H9 (cell line): ENCODE data around the gene GBA2. TPM values are rescaled to one million over a fixed set of nuclear protein-coding genes. Genes with fewer than 3 reads are reported as not detected.

Experiments
- DNase-seq: peaks from one replicate; pipeline ENCODE4 v3.0.0-alpha.2; 2017
- H2AFZ ChIP-seq: one replicate; pipeline ENCODE4 v1.6.1; 2013; ENCODE audit warnings: mild to moderate bottlenecking, low read length, control low read depth, moderate library complexity
- H2AK5ac ChIP-seq: 2 replicates; pipeline ENCODE4 v1.6.1; 2013; ENCODE audit warnings: low read length, control low read depth, mixed read lengths; ENCODE audit not compliant: insufficient read length
- H2BK120ac ChIP-seq: one replicate; pipeline ENCODE4 v1.6.1; 2013; ENCODE audit warnings: low read depth, mild to moderate bottlenecking, low read length, control low read depth, inconsistent platforms; ENCODE audit not compliant: poor library complexity, severe bottlenecking
- H2BK12ac ChIP-seq: 2 replicates; pipeline ENCODE4 v1.6.1; 2013; ENCODE audit warnings: low read length, control low read depth, mixed read lengths, low read depth; ENCODE audit not compliant: insufficient read length
- H2BK15ac ChIP-seq: 2 replicates; pipeline ENCODE4 v1.6.1; 2013; ENCODE audit warnings: low read depth, low read length, control low read depth
- H2BK20ac ChIP-seq: one replicate; pipeline ENCODE4 v1.6.1; 2013; ENCODE audit warnings: low read depth, mild to moderate bottlenecking, low read length, control low read depth, inconsistent platforms; ENCODE audit not compliant: poor library complexity, severe bottlenecking
- H2BK5ac ChIP-seq: 2 replicates; pipeline ENCODE4 v1.6.1; 2013; ENCODE audit warnings: low read length, control low read depth, mixed read lengths; ENCODE audit not compliant: insufficient read length
- H3K14ac ChIP-seq: 2 replicates; pipeline ENCODE4 v1.6.1; 2013; ENCODE audit warnings: low read length, control low read depth; ENCODE audit not compliant: insufficient read depth
- H3K18ac ChIP-seq: 2 replicates; pipeline ENCODE4 v1.6.1; 2013; ENCODE audit warnings: low read depth, mild to moderate bottlenecking, mixed read lengths, low read length, control low read depth; ENCODE audit not compliant: insufficient read length
- H3K23ac ChIP-seq: 2 replicates; pipeline ENCODE4 v1.6.1; 2013; ENCODE audit warnings: low read length, control low read depth, mixed read lengths, low read depth; ENCODE audit not compliant: insufficient read length
- H3K23me2 ChIP-seq: 2 replicates; pipeline ENCODE4 v1.6.1; 2013; ENCODE audit warnings: low read depth, mild to moderate bottlenecking, mixed read lengths, low read length, control low read depth; ENCODE audit not compliant: insufficient read length, poor library complexity, severe bottlenecking
- H3K27ac ChIP-seq: 2 replicates; pipeline ENCODE4 v1.5.1; 2013; ENCODE audit warnings: low read length, control low read depth, mixed read lengths, low read depth; ENCODE audit not compliant: insufficient read length
- H3K27me3 ChIP-seq: 2 replicates; pipeline ENCODE4 v1.6.1; 2013; ENCODE audit warnings: low read length, control low read depth, inconsistent platforms; ENCODE audit not compliant: insufficient read depth
- H3K4ac ChIP-seq: 2 replicates; pipeline ENCODE4 v1.6.1; 2013; ENCODE audit warnings: low read depth, mild to moderate bottlenecking, control low read depth, inconsistent platforms, low read length, moderate library complexity
- H3K4me1 ChIP-seq: 2 replicates; pipeline ENCODE4 v1.6.1; 2013; ENCODE audit warnings: low read length, control low read depth, inconsistent platforms; ENCODE audit not compliant: insufficient read depth
- H3K4me2 ChIP-seq: 2 replicates; pipeline ENCODE4 v1.6.1; 2013; ENCODE audit warnings: low read length, control low read depth, mixed read lengths; ENCODE audit not compliant: insufficient read length, insufficient read depth
- H3K56ac ChIP-seq: 2 replicates; pipeline ENCODE4 v1.6.1; 2013; ENCODE audit warnings: low read depth, mild to moderate bottlenecking, mixed read lengths, low read length, control low read depth; ENCODE audit not compliant: insufficient read length
- H3K79me1 ChIP-seq: 2 replicates; pipeline ENCODE4 v1.6.1; 2013; ENCODE audit warnings: low read depth, mild to moderate bottlenecking, moderate library complexity, low read length, control low read depth, inconsistent platforms; ENCODE audit not compliant: insufficient read depth, poor library complexity, severe bottlenecking
- H3K79me2 ChIP-seq: 2 replicates; pipeline ENCODE4 v1.6.1; 2013; ENCODE audit warnings: low read length, control low read depth, inconsistent platforms; ENCODE audit not compliant: insufficient read depth
- H3K9ac ChIP-seq: 2 replicates; pipeline ENCODE4 v1.6.1; 2013; ENCODE audit warnings: low read length, control low read depth, mixed read lengths; ENCODE audit not compliant: insufficient read length; ENCODE audit errors: extremely low read depth
- H3K9me3 ChIP-seq: one replicate; pipeline ENCODE4 v1.6.1; 2013; ENCODE audit warnings: low read depth, low read length, inconsistent platforms; ENCODE audit not compliant: control insufficient read depth
- H3T11ph ChIP-seq: one replicate; pipeline ENCODE4 v1.6.1; 2013; ENCODE audit warnings: mild to moderate bottlenecking, low read length, control low read depth, inconsistent platforms
- H4K20me1 ChIP-seq: one replicate; pipeline ENCODE4 v1.6.1; 2013; ENCODE audit not compliant: control insufficient read depth, insufficient read length, insufficient read depth
- H4K5ac ChIP-seq: 2 replicates; pipeline ENCODE4 v1.6.1; 2013; ENCODE audit warnings: low read depth, mild to moderate bottlenecking, mixed read lengths, low read length, control low read depth; ENCODE audit not compliant: insufficient read length
- H4K8ac ChIP-seq: replicated peaks from 2 replicates; pipeline ENCODE4 v1.6.1; 2013; ENCODE audit warnings: low read length, control low read depth, mixed read lengths, low read depth; ENCODE audit not compliant: insufficient read length
- H4K91ac ChIP-seq: 2 replicates; pipeline ENCODE4 v1.6.1; 2013; ENCODE audit warnings: low read depth, mild to moderate bottlenecking, moderate library complexity, mixed read lengths, low read length, control low read depth; ENCODE audit not compliant: insufficient read length
- H3K27ac Mint-ChIP-seq, 3 experiments: 2 replicates in 2 of 3; 3 replicates in 1 of 3; pipeline ENCODE4 v1.8.0; 2020 to 2021; ENCODE audit warnings: mixed read lengths in 3 of 3, mild to moderate bottlenecking in 1 of 3, moderate library complexity in 1 of 3
- H3K27me3 Mint-ChIP-seq: 2 replicates; pipeline ENCODE4 v1.8.0; 2021; ENCODE audit warnings: low read depth, mild to moderate bottlenecking, moderate library complexity, mixed read lengths
- H3K36me3 Mint-ChIP-seq, 3 experiments: 2 replicates in 2 of 3; 3 replicates in 1 of 3; pipeline ENCODE4 v1.8.0; 2020 to 2021; ENCODE audit warnings: low read depth in 3 of 3, mixed read lengths in 3 of 3; ENCODE audit not compliant: insufficient read depth in 1 of 3
- H3K4me1 Mint-ChIP-seq, 2 experiments: 2 replicates each; pipeline ENCODE4 v1.8.0; 2020; ENCODE audit warnings: mixed read lengths in 2 of 2
- H3K4me3 Mint-ChIP-seq, 2 experiments: 2 replicates in 1 of 2; 3 replicates in 1 of 2; pipeline ENCODE4 v1.8.0; 2020 to 2021; ENCODE audit warnings: mild to moderate bottlenecking in 2 of 2, mixed read lengths in 2 of 2, moderate library complexity in 1 of 2
- H3K9me3 Mint-ChIP-seq, 2 experiments: 2 replicates in 1 of 2; 3 replicates in 1 of 2; pipeline ENCODE4 v1.8.0; 2020; ENCODE audit warnings: mild to moderate bottlenecking in 2 of 2, mixed read lengths in 2 of 2, moderate library complexity in 1 of 2
- CTCF ChIP-seq: fragments of 200-600 bp; sonication (generic); conservative IDR thresholded peaks from 3 replicates; pipeline ENCODE4 v1.8.0; 2021; ENCODE audit warnings: antibody characterized with exemption, mild to moderate bottlenecking
- WGBS: extraction: QIAGEN DNeasy Blood & Tissue Kit; methylation state at CpG from one replicate; pipeline ENCODE4 v1.1.7; 2013; ENCODE audit warnings: missing lambda C conversion rate, low lambda C conversion rate, mixed read lengths; ENCODE audit not compliant: insufficient read length; ENCODE audit errors: extremely low coverage; 5-methylcytosine and 5-hydroxymethylcytosine counted together
- total RNA-seq: library from RNA; stranded (reverse); gene quantifications from 2 replicates; pipeline ENCODE4 v1.2.1, GENCODE V29; 2021

Gene GBA2
- total RNA-seq, 1 experiment from 2014 or later = 103 TPM

- Histone ChIP-seq H2BK20ac (no peak overlapping the region), H3K79me2 (no peaks in the 10 kb centered on the region), H2BK5ac (no peak overlapping the region), H3K14ac (no peak overlapping the region), H3K27me3 (no peaks in the 10 kb centered on the region), H3K9me3 (no peaks in the 10 kb centered on the region), H4K20me1 (no peaks in the 10 kb centered on the region), H4K91ac (no peak overlapping the region), H2BK12ac (no peak overlapping the region), H3K27ac (no peak overlapping the region), H3K23ac (no peak overlapping the region), H3T11ph (no peak overlapping the region), H3K56ac (no peak overlapping the region), H2BK15ac (no peak overlapping the region), H3K4me2 (no peak overlapping the region), H4K5ac (no peak overlapping the region), H2BK120ac (no peak overlapping the region), H3K4me1 (no peaks in the 10 kb centered on the region), H3K18ac (no peak overlapping the region), H2AK5ac (no peak overlapping the region), H3K9ac (no peak overlapping the region), H3K4ac (no peak overlapping the region), H3K79me1 (no peaks in the 10 kb centered on the region), H4K8ac (no peak overlapping the region), H3K23me2 (no peaks in the 10 kb centered on the region), H2AFZ (no peak overlapping the region)
- Mint-ChIP-seq H3K27ac (no peak overlapping the region; a peak in 1 of 7 replicates), H3K36me3 (peaks cover 18 to 72% (median 59%) of the 10 kb centered on the region in 3 experiments), H3K4me3 (no peak overlapping the region), H3K27me3 (no peaks in the 10 kb centered on the region), H3K9me3 (no peaks in the 10 kb centered on the region), H3K4me1 (no peaks in the 10 kb centered on the region)
- no peak for DNase-seq
- no CpG with 5 or more reads among the region's 10 CpGs for WGBS
- TF ChIP-seq CTCF = no peak
Measured at GRCh38 chr9:35706951-35707350, 42.1 kb downstream of the GBA2 start.
